Panc1 (cell line): Measurements from ENCODE around the gene RNASE7. TPM values are rescaled to one million over a fixed set of nuclear protein-coding genes. Genes with fewer than 3 reads are reported as not detected.

ENCODE experiments used
- ATAC-seq: fragments of 200-7000 bp; cut with Tn5 transposase; 2 replicates; pipeline ENCODE4 v1.9.1; 2020; ENCODE audit warnings: mild to moderate bottlenecking, moderate library complexity
- BruUV-seq: library from RNA; stranded (reverse); fragments of 400-500 nt; replicated peaks from 2 replicates; lab custom pipeline; 2021; lab: Mats Ljungman, UMichigan
- CTCF ChIA-PET: fragments of 300-600 bp; sonication (Branson Sonifier 250); formaldehyde crosslinking; loops from one replicate; lab custom pipeline; 2022; ENCODE audit warnings: antibody characterized with exemption; lab: Charles Lee
- POLR2A ChIA-PET: fragments of 300-600 bp; sonication (Branson Sonifier 250); formaldehyde crosslinking; loops from one replicate; lab custom pipeline; 2022; ENCODE audit warnings: antibody characterized with exemption; lab: Charles Lee
- DNase-seq: peaks from one replicate; pipeline ENCODE4 v3.0.0-alpha.2; 2010; ENCODE audit warnings: low read depth, low spot score
- H3K27ac ChIP-seq: 2 replicates; pipeline ENCODE4 v1.5.1; 2011; ENCODE audit warnings: mild to moderate bottlenecking, low read length, inconsistent platforms
- H3K27me3 ChIP-seq: fragments of 200-500 bp; sonication (Bioruptor generic); 2 replicates; pipeline ENCODE4 v1.6.0; 2014; ENCODE audit warnings: low read length, inconsistent platforms; ENCODE audit not compliant: control insufficient read depth, insufficient read depth
- H3K36me3 ChIP-seq: fragments of 200-500 bp; sonication (Bioruptor generic); 2 replicates; pipeline ENCODE4 v1.5.1; 2014; ENCODE audit warnings: inconsistent platforms, mild to moderate bottlenecking, low read length, moderate library complexity; ENCODE audit not compliant: control insufficient read depth, insufficient read depth
- H3K4me1 ChIP-seq: 2 replicates; pipeline ENCODE4 v1.5.1; 2011; ENCODE audit warnings: inconsistent platforms, mild to moderate bottlenecking, low read length, moderate library complexity; ENCODE audit not compliant: control insufficient read depth, insufficient read depth
- H3K4me3 ChIP-seq, 2 experiments: 2 replicates each; pipeline ENCODE4 v1.5.1; 2011 to 2012; ENCODE audit warnings: low read depth in 2 of 2, low read length in 2 of 2, mild to moderate bottlenecking in 2 of 2, inconsistent platforms in 1 of 2, moderate library complexity in 1 of 2
- H3K9me3 ChIP-seq: fragments of 200-500 bp; sonication (Bioruptor generic); 2 replicates; pipeline ENCODE4 v1.5.1; 2014; ENCODE audit warnings: low read depth, mild to moderate bottlenecking, inconsistent platforms, low read length, moderate library complexity; ENCODE audit not compliant: control insufficient read depth, insufficient read depth
- POLR2AphosphoS5 ChIP-seq: IDR thresholded peaks from 2 replicates; pipeline ENCODE4 v1.6.1; 2012; ENCODE audit warnings: mild to moderate bottlenecking, low read depth, low read length, moderate library complexity
- SIN3A ChIP-seq: IDR thresholded peaks from 2 replicates; pipeline ENCODE4 v1.6.1; 2012; ENCODE audit warnings: low read depth, mild to moderate bottlenecking, low read length, moderate library complexity, borderline replicate concordance; ENCODE audit not compliant: insufficient read depth
- TCF7L2 ChIP-seq: IDR thresholded peaks from 2 replicates; pipeline ENCODE4 v1.6.1; 2011; ENCODE audit warnings: mild to moderate bottlenecking, low read depth, low read length, inconsistent platforms
- in situ Hi-C: cut with HindIII; loops from 2 replicates; pipeline ENCODE4 v1.10.0; 2016; ENCODE audit warnings: low sequenced_read_pairs, low pct_unique_long_range_greater_than_20kb
- intact Hi-C: fragments of 100-400 bp; cut with micrococcal nuclease; formaldehyde crosslinking; loops from one replicate; pipeline ENCODE4 v1.10.0; 2022; ENCODE audit not compliant: unreplicated experiment
- total RNA-seq: library from RNA; stranded (reverse); gene quantifications from one replicate; pipeline ENCODE4 v1.2.1, GENCODE V29; 2021; ENCODE audit not compliant: unreplicated experiment
- TF ChIP-seq, protein P1 (sequence below), 2 experiments: IDR thresholded peaks; 2 replicates each; pipeline ENCODE4 v1.6.1; 2011 to 2012; ENCODE audit warnings: low read depth in 2 of 2, control low read depth in 1 of 2, low read length in 1 of 2, mild to moderate bottlenecking in 1 of 2, moderate library complexity in 1 of 2; ENCODE audit not compliant: insufficient read depth in 1 of 2
- TF ChIP-seq, protein P2 (sequence below): fragments of 450-650 bp; IDR thresholded peaks from 2 replicates; pipeline ENCODE4 v1.5.1; 2017; ENCODE audit warnings: mild to moderate bottlenecking

The RNASE7 gene
- total RNA-seq, 1 experiment from 2014 or later = not detected

DNA sequence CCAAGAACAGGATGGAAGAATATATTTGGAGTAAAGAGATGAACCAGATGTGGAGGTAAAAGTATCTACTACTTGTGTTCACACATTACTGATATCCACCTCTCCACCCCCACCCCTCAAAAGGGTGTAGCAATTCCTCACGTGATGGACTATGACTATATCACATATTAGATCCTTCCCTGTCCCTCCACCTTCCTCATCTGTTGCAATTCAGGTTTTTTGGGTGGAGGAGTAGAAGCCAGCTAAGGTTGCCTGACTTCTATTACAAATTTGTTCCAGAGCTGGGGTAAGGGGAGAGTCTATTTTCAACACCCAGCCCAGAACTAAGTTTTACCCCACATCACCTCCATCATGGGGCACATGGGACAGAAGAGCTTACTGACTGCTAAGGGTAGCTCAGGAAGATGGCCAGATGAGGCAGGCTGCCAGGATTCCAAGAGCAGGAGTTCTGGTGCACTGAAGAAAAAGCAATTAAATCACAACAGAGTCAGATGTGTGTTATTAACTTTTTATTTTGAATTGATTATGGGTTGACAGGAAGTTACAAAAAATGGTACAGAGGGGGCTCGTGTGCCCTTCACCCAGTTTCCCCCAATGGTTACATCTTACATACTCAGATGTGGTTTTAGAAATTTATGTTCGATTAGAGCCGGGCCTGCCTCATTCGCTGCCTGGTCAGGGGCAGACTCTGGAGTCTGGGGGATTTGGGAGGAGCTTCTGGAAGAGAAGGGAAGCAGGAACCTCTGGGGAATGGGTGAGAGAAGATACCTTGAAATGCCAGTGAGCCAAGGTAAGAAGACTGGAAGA, 9.6 kb upstream of the RNASE7 start:
- in situ Hi-C loops (no loop called here), intact Hi-C loops (no loop called here)
- Histone ChIP-seq H3K36me3 (no peaks in the 10 kb centered on the region), H3K27ac (no peak overlapping the region), H3K4me3 (no peak overlapping the region), H3K27me3 (no peaks in the 10 kb centered on the region; the same call in none of the 2 replicates), H3K9me3 (no peaks in the 10 kb centered on the region), H3K4me1 (no peaks in the 10 kb centered on the region)
- POLR2A ChIA-PET = no interaction called here
- ATAC-seq = no peak
- TF ChIP-seq POLR2AphosphoS5 (no peak), SIN3A (no peak), TCF7L2 (no peak)
- TF ChIP-seq, protein P1, sequence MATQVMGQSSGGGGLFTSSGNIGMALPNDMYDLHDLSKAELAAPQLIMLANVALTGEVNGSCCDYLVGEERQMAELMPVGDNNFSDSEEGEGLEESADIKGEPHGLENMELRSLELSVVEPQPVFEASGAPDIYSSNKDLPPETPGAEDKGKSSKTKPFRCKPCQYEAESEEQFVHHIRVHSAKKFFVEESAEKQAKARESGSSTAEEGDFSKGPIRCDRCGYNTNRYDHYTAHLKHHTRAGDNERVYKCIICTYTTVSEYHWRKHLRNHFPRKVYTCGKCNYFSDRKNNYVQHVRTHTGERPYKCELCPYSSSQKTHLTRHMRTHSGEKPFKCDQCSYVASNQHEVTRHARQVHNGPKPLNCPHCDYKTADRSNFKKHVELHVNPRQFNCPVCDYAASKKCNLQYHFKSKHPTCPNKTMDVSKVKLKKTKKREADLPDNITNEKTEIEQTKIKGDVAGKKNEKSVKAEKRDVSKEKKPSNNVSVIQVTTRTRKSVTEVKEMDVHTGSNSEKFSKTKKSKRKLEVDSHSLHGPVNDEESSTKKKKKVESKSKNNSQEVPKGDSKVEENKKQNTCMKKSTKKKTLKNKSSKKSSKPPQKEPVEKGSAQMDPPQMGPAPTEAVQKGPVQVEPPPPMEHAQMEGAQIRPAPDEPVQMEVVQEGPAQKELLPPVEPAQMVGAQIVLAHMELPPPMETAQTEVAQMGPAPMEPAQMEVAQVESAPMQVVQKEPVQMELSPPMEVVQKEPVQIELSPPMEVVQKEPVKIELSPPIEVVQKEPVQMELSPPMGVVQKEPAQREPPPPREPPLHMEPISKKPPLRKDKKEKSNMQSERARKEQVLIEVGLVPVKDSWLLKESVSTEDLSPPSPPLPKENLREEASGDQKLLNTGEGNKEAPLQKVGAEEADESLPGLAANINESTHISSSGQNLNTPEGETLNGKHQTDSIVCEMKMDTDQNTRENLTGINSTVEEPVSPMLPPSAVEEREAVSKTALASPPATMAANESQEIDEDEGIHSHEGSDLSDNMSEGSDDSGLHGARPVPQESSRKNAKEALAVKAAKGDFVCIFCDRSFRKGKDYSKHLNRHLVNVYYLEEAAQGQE (IDR thresholded peaks at IDR 0.05; ENCODE audit: insufficient read depth in 1 of 2, low read depth in 2 of 2, low read length in 1 of 2) = no peak
- TF ChIP-seq, protein P2, sequence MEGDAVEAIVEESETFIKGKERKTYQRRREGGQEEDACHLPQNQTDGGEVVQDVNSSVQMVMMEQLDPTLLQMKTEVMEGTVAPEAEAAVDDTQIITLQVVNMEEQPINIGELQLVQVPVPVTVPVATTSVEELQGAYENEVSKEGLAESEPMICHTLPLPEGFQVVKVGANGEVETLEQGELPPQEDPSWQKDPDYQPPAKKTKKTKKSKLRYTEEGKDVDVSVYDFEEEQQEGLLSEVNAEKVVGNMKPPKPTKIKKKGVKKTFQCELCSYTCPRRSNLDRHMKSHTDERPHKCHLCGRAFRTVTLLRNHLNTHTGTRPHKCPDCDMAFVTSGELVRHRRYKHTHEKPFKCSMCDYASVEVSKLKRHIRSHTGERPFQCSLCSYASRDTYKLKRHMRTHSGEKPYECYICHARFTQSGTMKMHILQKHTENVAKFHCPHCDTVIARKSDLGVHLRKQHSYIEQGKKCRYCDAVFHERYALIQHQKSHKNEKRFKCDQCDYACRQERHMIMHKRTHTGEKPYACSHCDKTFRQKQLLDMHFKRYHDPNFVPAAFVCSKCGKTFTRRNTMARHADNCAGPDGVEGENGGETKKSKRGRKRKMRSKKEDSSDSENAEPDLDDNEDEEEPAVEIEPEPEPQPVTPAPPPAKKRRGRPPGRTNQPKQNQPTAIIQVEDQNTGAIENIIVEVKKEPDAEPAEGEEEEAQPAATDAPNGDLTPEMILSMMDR = no peak
- CTCF ChIA-PET = no interaction called here
- no peak for DNase-seq
- no TSS peak for BruUV-seq

- no peak overlapping the region for H3K4me3 ChIP-seq
- POLR2A ChIA-PET = no interaction called here
- intact Hi-C loops (no loop called here), in situ Hi-C loops (no loop called here)
- no peaks in the 10 kb centered on the region for H3K36me3 ChIP-seq
- DNase-seq (no peak), ATAC-seq (no peak)
- no TSS peak for BruUV-seq
- H3K27me3 ChIP-seq = no peaks in the 10 kb centered on the region; the same call in none of the 2 replicates
- no peak overlapping the region for H3K27ac ChIP-seq
- no peaks in the 10 kb centered on the region for H3K9me3 ChIP-seq
- CTCF ChIA-PET = interaction anchor here (0.7 kb wide), 1 partner anchor 18 kb away, joined by 3 read pairs; no protein-coding TSS in a partner anchor
- TF ChIP-seq TCF7L2 (no peak), SIN3A (no peak), POLR2AphosphoS5 (no peak)
- TF ChIP-seq, protein P2 = no peak
- TF ChIP-seq, protein P1 (IDR thresholded peaks at IDR 0.05; ENCODE audit: insufficient read depth in 1 of 2, low read depth in 2 of 2, low read length in 1 of 2) = no peak
- H3K4me1 ChIP-seq = no peaks in the 10 kb centered on the region
These were observed 8.9 kb upstream of the RNASE7 start for GRCh38 chr14:21033133-21033698.
